OCI-LY7 (cell line): Measurements from ENCODE around the gene UBE2J1. TPM values are rescaled to one million over a fixed set of nuclear protein-coding genes. Genes with fewer than 3 reads are reported as not detected.

ENCODE experiments used
- BruUV-seq: library from RNA; stranded (reverse); fragments of 400-500 nt; replicated peaks from 2 replicates; lab custom pipeline; 2021; lab: Mats Ljungman, UMichigan
- CTCF ChIA-PET: fragments of 300-600 bp; sonication (Branson Sonifier 250); formaldehyde crosslinking; loops from one replicate; lab custom pipeline; 2022; ENCODE audit warnings: antibody characterized with exemption; ENCODE audit not compliant: unreplicated experiment; lab: Charles Lee
- POLR2A ChIA-PET: fragments of 300-600 bp; sonication (Branson Sonifier 250); formaldehyde crosslinking; loops from one replicate; lab custom pipeline; 2022; ENCODE audit warnings: antibody characterized with exemption; lab: Charles Lee
- DNase-seq: peaks from one replicate; pipeline ENCODE4 v3.0.0-alpha.2; 2015; ENCODE audit warnings: low spot score
- H2AFZ ChIP-seq: fragments of 200-600 bp; sonication (generic), shearing (Covaris generic); 2 replicates; pipeline ENCODE4 v1.6.1; 2014; ENCODE audit warnings: mild to moderate bottlenecking, antibody characterized with exemption, low read length, moderate library complexity
- H3K27ac ChIP-seq: fragments of 200-600 bp; sonication (generic); 2 replicates; pipeline ENCODE4 v1.5.1; 2014; ENCODE audit warnings: mixed run types, low read depth, mild to moderate bottlenecking, moderate library complexity, low read length, inconsistent platforms; ENCODE audit not compliant: poor library complexity, severe bottlenecking
- H3K36me3 ChIP-seq: fragments of 200-600 bp; sonication (generic); 2 replicates; pipeline ENCODE4 v1.6.1; 2014; ENCODE audit warnings: mild to moderate bottlenecking, antibody characterized with exemption, low read length, moderate library complexity, mixed read lengths; ENCODE audit not compliant: insufficient read depth
- H3K4me1 ChIP-seq: fragments of 200-600 bp; sonication (generic); 2 replicates; pipeline ENCODE4 v1.5.1; 2014; ENCODE audit warnings: mild to moderate bottlenecking, low read length; ENCODE audit not compliant: insufficient read depth, poor library complexity, severe bottlenecking
- H3K4me2 ChIP-seq: fragments of 200-600 bp; sonication (generic); 2 replicates; pipeline ENCODE4 v1.6.1; 2014; ENCODE audit warnings: mild to moderate bottlenecking, low read length
- H3K4me3 ChIP-seq: fragments of 200-600 bp; sonication (generic); 2 replicates; pipeline ENCODE4 v1.5.1; 2014; ENCODE audit warnings: mild to moderate bottlenecking, low read depth, low read length; ENCODE audit not compliant: poor library complexity, severe bottlenecking
- H3K79me2 ChIP-seq: fragments of 200-600 bp; sonication (generic); 2 replicates; pipeline ENCODE4 v1.6.1; 2016; ENCODE audit warnings: low read depth, mild to moderate bottlenecking, low read length, moderate library complexity, mixed read lengths; ENCODE audit not compliant: insufficient read depth
- H3K9me2 ChIP-seq: fragments of 200-600 bp; sonication (generic); 2 replicates; pipeline ENCODE4 v1.6.1; 2016; ENCODE audit warnings: mild to moderate bottlenecking, low read length, mixed read lengths; ENCODE audit not compliant: insufficient read depth
- H3K9me3 ChIP-seq: fragments of 200-600 bp; sonication (generic); 2 replicates; pipeline ENCODE4 v1.6.1; 2014; ENCODE audit warnings: mild to moderate bottlenecking, mixed run types, low read length, mixed read lengths
- H4K20me1 ChIP-seq: fragments of 200-600 bp; sonication (generic); 2 replicates; pipeline ENCODE4 v1.6.1; 2014; ENCODE audit warnings: mild to moderate bottlenecking, antibody characterized with exemption, low read length, moderate library complexity, mixed read lengths; ENCODE audit not compliant: insufficient read depth
- CTCF ChIP-seq: fragments of 200-600 bp; sonication (generic); conservative IDR thresholded peaks from 2 replicates; pipeline ENCODE4 v1.5.1; 2014; ENCODE audit warnings: mild to moderate bottlenecking, antibody characterized with exemption, low read length, moderate library complexity, mixed read lengths
- EZH2phosphoT487 ChIP-seq: fragments of 200-600 bp; sonication (generic); IDR thresholded peaks from 2 replicates; pipeline ENCODE4 v1.6.1; 2018; ENCODE audit warnings: low read depth, borderline replicate concordance, mild to moderate bottlenecking, mixed run types, antibody characterized with exemption, low read length, moderate library complexity, mixed read lengths
- intact Hi-C: fragments of 100-400 bp; cut with micrococcal nuclease; formaldehyde crosslinking; loops from one replicate; pipeline ENCODE4 v1.10.0; 2022; ENCODE audit not compliant: unreplicated experiment
- total RNA-seq, 2 experiments: library from RNA; depleted of rRNA in 1 of 2; stranded (reverse); fragments of >200 nt in 1 of 2; shearing (Covaris generic) in 1 of 2; gene quantifications; 2 replicates each; pipeline ENCODE4 v1.2.3, GENCODE V29; 2014 to 2022

UBE2J1 gene
- total RNA-seq, 2 experiments from 2014 or later, result 117 to 243 TPM

GRCh38 chr6:89287351-89288028 lies 65.0 kb downstream of the UBE2J1 start:
- H3K36me3 ChIP-seq, result no peaks in the 10 kb centered on the region
- DNase-seq, result no peak
- H3K4me2 ChIP-seq, result no peak overlapping the region
- no peaks in the 10 kb centered on the region for H3K9me2 ChIP-seq
- BruUV-seq, result no TSS peak
- no peaks in the 10 kb centered on the region for H3K79me2 ChIP-seq
- H3K9me3 ChIP-seq, result no peaks in the 10 kb centered on the region
- CTCF ChIA-PET, result no interaction called here
- POLR2A ChIA-PET, result interaction anchor here (1.1 to 1.4 kb wide), 2 partner anchors 16 to 28 kb away, joined by 3 to 6 read pairs; no protein-coding TSS in a partner anchor
- TF ChIP-seq EZH2phosphoT487, result no peak
- no peak for TF ChIP-seq CTCF
- intact Hi-C loops, result no loop called here
- H3K27ac ChIP-seq, result no peak overlapping the region
- H3K4me3 ChIP-seq, result no peak overlapping the region
- H2AFZ ChIP-seq, result no peak overlapping the region
- H4K20me1 ChIP-seq, result no peaks in the 10 kb centered on the region
- no peaks in the 10 kb centered on the region for H3K4me1 ChIP-seq

- no peak overlapping the region for H2AFZ ChIP-seq
- no peaks in the 10 kb centered on the region for H4K20me1 ChIP-seq
- H3K4me1 ChIP-seq, result no peaks in the 10 kb centered on the region
- intact Hi-C loops, result no loop called here
- CTCF ChIA-PET, result no interaction called here
- no peaks in the 10 kb centered on the region for H3K79me2 ChIP-seq
- H3K36me3 ChIP-seq, result no peaks in the 10 kb centered on the region
- TF ChIP-seq CTCF (no peak), EZH2phosphoT487 (no peak)
- POLR2A ChIA-PET, result interaction anchor here (0.6 to 1.4 kb wide), 2 partner anchors 15 to 64 kb away, joined by 4 to 6 read pairs; no protein-coding TSS in a partner anchor
- no TSS peak for BruUV-seq
- no peak overlapping the region for H3K4me2 ChIP-seq
- H3K4me3 ChIP-seq, result no peak overlapping the region
- no peaks in the 10 kb centered on the region for H3K9me2 ChIP-seq
- no peak for DNase-seq
- no peaks in the 10 kb centered on the region for H3K9me3 ChIP-seq
- H3K27ac ChIP-seq, result no peak overlapping the region
Observed at GRCh38 chr6:89286516-89286915, 66.0 kb downstream of the UBE2J1 start.
